Stomach (tissue), 9 donors: Measurements from ENCODE around the gene YBEY. TPM values are rescaled to one million over a fixed set of nuclear protein-coding genes. Genes with fewer than 3 reads are reported as not detected.

Experiments
- DNase-seq, 2 donors: peaks; one replicate each; pipeline versions ENCODE4 v3.0.0 to v3.0.0-alpha.2; 2013 to 2019
- H3K27ac ChIP-seq, 5 donors: fragments of 200-600 bp in 4 of 5; sonication (generic) in 4 of 5; one replicate each; pipeline ENCODE4 v1.5.1; 2013 to 2019; ENCODE audit warnings: mild to moderate bottlenecking in 1 of 5, moderate library complexity in 1 of 5
- H3K27me3 ChIP-seq, 3 donors: fragments of 200-600 bp; sonication (generic); one replicate each; pipeline ENCODE4 v1.5.1; 2017 to 2019; ENCODE audit warnings: mixed run types in 1 of 3
- H3K36me3 ChIP-seq, 4 donors: fragments of 200-600 bp; sonication (generic); 1 replicate in 3 of 4; 2 replicates in 1 of 4; pipeline ENCODE4 v1.5.1; 2016 to 2019
- H3K4me1 ChIP-seq, 4 donors: fragments of 200-600 bp; sonication (generic); one replicate each; pipeline ENCODE4 v1.5.1; 2016 to 2019
- H3K4me3 ChIP-seq, 4 donors: fragments of 200-600 bp; sonication (generic) in 3 of 4; one replicate each; pipeline ENCODE4 v1.5.1; 2016 to 2019; ENCODE audit warnings: mild to moderate bottlenecking in 1 of 4
- H3K9me3 ChIP-seq, 4 donors: fragments of 200-600 bp; sonication (generic); one replicate each; pipeline ENCODE4 v1.5.1; 2016 to 2019
- CTCF ChIP-seq, 7 experiments: fragments of 450-650 bp in 4 of 7; fragments of 200-600 bp in 3 of 7; sonication (generic) in 3 of 7; IDR thresholded peaks; one replicate each; pipeline ENCODE4 v1.5.1; 2016 to 2019; ENCODE audit warnings: antibody characterized with exemption in 7 of 7, control low read depth in 2 of 7, mild to moderate bottlenecking in 1 of 7
- EP300 ChIP-seq: sonication (generic); formaldehyde crosslinking; IDR thresholded peaks from one replicate; pipeline ENCODE4 v1.6.1; 2017; ENCODE audit warnings: antibody characterized with exemption
- POLR2A ChIP-seq, 4 donors: fragments of 450-650 bp; IDR thresholded peaks; one replicate each; pipeline ENCODE4 v1.6.1; 2016; ENCODE audit warnings: antibody characterized with exemption in 4 of 4, control low read depth in 2 of 4, mild to moderate bottlenecking in 1 of 4, moderate library complexity in 1 of 4
- POLR2AphosphoS5 ChIP-seq, 3 donors: sonication (generic); formaldehyde crosslinking; IDR thresholded peaks; one replicate each; pipeline ENCODE4 v1.6.1; 2016; ENCODE audit warnings: antibody characterized with exemption in 3 of 3
- WGBS, 5 donors: extraction: QIAGEN DNeasy Blood & Tissue Kit in 3 of 5; methylation state at CpG; one replicate each; pipeline versions ENCODE4 v1.1.5 to v1.1.7; 2013 to 2018; 5-methylcytosine and 5-hydroxymethylcytosine counted together
- intact Hi-C: fragments of 100-400 bp; cut with DNase I; formaldehyde crosslinking; loops from one replicate; pipeline ENCODE4 v1.15.1; 2023; ENCODE audit warnings: low total_unique reads
- polyA plus RNA-seq, 3 donors: library from polyadenylated mRNA; stranded (reverse); fragments of 200-250 nt; gene quantifications; one replicate each; pipeline ENCODE4 v1.2.3, GENCODE V29; 2013
- total RNA-seq, 5 donors: library from RNA; depleted of rRNA; stranded (reverse); fragments of >200 nt; gene quantifications; one replicate each; pipeline versions ENCODE4 v1.1.0 to v1.2.3, GENCODE V29; 2014 to 2016
- donor health status: healthy with polysubstance abuse.
- donor health status: Bipolar disorder and iron deficiency.
- donor health status: healthy.

The YBEY gene
- total and polyA plus RNA-seq, 8 donors: 1.0 to 22.0 (median 12.9) TPM

DNA sequence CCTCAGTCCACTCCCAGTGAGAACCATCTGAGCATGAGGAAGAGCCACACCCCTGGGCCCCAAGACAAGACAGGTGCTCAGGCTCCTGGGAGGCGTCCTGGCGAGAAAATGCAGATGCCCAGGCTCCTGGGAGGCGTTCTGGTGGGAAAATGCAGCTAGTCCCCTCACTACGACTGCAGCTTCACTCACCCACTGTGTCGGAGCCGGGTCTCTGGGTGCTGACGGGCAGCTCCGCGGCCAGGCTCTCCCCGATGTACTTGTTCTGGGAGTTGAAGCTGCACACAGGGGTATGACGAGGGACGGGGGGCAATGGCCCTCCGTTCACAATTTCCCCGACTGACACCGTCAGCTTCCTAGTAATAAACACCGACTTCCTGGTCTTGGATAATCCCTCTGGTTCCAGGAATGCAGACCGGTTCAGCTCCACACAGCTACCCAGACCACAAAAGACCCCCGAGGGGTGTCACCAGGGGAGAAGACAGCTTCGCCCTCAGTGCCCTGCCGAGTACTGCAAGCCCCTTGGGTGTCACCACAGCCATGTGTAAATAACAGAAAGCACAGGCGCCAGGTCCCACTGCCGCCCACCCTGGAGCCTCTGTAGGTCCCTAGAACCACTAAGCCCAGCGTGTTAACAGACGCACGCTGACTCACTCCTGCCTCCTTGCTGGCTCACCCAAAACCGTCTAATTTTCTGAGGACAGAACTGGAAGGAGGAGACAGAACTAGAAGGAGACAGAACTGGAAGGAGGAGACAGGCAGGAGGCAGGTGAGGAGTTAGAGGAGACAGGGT lies 20.2 kb upstream of the YBEY start:
- Histone ChIP-seq H3K9me3 (no peaks in the 10 kb centered on the region), H3K4me3 (no peak overlapping the region), H3K4me1 (no peaks in the 10 kb centered on the region), H3K27ac (no peak overlapping the region), H3K27me3 (no peaks in the 10 kb centered on the region), H3K36me3 (peaks cover 70 to 100% (median 99%) of the 10 kb centered on the region in 4 donors)
- no peak for TF ChIP-seq CTCF (IDR thresholded peaks at IDR 0.05)
- no peak for TF ChIP-seq EP300
- 84 to 91% (median 87%) methylated on average over 26 of the region's 26 CpGs for whole genome bisulfite sequencing, 5 donors
- no peak for DNase-seq
- intact Hi-C loops: no loop called here

DNA sequence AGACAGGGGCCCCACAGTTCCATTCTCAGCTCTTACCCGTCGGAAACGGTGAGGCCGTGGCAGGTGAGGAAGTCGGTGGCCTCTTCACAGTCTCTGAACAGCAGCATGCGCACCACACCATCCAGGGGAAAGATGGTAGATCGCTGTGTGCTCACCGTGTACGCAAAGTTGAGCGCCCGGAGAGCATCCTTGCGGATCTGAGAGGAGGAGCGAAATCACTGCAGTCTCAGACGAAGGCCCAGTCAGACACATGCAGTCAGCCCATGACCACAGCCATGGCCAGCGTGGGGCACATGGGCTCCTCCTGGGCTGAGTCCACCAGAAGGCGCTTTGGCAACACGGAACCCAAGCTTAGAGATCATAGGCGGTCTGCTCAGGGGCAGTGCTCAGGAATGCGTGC lies 19.2 kb upstream of the YBEY start:
- H3K4me3 ChIP-seq: no peak overlapping the region
- H3K36me3 ChIP-seq: peaks cover 72 to 100% (median 99%) of the 10 kb centered on the region in 4 donors
- intact Hi-C loops: no loop called here
- H3K27me3 ChIP-seq: no peaks in the 10 kb centered on the region
- TF ChIP-seq CTCF (IDR thresholded peaks at IDR 0.05) (no peak), EP300 (no peak), POLR2A (IDR thresholded peaks at IDR 0.05) (no peak), POLR2AphosphoS5 (IDR thresholded peaks at IDR 0.05) (no peak)
- H3K9me3 ChIP-seq: no peaks in the 10 kb centered on the region
- H3K27ac ChIP-seq: no peak overlapping the region
- DNase-seq: no peak
- no peaks in the 10 kb centered on the region for H3K4me1 ChIP-seq
- 91 to 96% (median 93%) methylated on average over 19 of the region's 19 CpGs for whole genome bisulfite sequencing, 5 donors

DNA sequence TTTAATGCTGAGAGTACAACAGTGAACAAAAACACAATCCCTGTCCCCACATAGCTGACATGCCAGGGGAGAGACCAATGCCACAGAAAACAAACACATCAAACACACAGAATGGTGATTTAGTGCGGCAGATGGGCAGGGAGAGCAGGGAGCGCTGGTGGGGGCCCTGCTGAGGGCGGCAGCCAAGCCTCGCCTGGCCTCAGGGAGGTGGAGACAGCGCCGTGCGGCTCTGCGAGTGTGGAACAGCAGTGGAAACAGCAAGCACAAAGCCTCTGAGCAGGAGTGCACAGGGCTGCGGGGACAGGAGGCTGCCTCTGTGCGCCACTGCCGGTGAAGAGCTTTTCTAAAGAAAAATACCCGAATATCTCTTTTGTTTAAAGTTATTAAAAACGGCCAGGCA lies 17.8 kb upstream of the YBEY start:
- intact Hi-C loops: no loop called here
- DNase-seq: no peak
- Histone ChIP-seq H3K4me1 (no peaks in the 10 kb centered on the region), H3K4me3 (no peak overlapping the region), H3K27me3 (no peaks in the 10 kb centered on the region), H3K9me3 (no peaks in the 10 kb centered on the region), H3K36me3 (peaks cover 86 to 100% (median 100%) of the 10 kb centered on the region in 4 donors), H3K27ac (no peak overlapping the region)
- no peak for TF ChIP-seq EP300
- no peak for TF ChIP-seq POLR2AphosphoS5 (IDR thresholded peaks at IDR 0.05)
- no peak for TF ChIP-seq POLR2A (IDR thresholded peaks at IDR 0.05)
- no peak for TF ChIP-seq CTCF (IDR thresholded peaks at IDR 0.05)
- 90 to 96% (median 95%) methylated on average over 13 of the region's 13 CpGs for WGBS, 5 donors

DNA sequence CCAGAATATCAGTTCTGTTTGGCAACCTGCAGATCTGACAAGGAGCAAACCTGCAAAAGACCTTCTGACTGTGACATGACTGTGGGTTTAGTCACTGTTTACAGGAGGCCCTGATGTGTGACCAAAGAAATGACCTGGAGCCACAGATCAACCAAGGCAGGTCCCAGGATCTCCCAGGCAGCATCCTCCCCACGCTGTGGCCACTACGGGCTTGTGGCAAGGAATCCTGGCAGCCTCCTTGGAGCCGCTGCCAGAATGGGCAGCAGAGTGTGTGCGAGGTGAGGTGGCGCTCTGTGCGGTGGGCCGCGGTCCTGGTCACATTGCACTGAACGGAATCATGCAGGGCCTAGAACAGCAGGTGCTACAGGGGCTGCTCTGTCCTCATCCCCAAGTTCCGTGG lies 16.7 kb upstream of the YBEY start:
- TF ChIP-seq POLR2A (IDR thresholded peaks at IDR 0.05) (no peak), EP300 (no peak), CTCF (IDR thresholded peaks at IDR 0.05) (no peak), POLR2AphosphoS5 (IDR thresholded peaks at IDR 0.05) (no peak)
- WGBS, 5 donors: 96 to 98% (median 97%) methylated on average over 10 of the region's 10 CpGs
- Histone ChIP-seq H3K4me1 (no peaks in the 10 kb centered on the region), H3K9me3 (no peaks in the 10 kb centered on the region), H3K27me3 (no peaks in the 10 kb centered on the region), H3K36me3 (peaks cover 90 to 100% (median 100%) of the 10 kb centered on the region in 4 donors), H3K27ac (no peak overlapping the region), H3K4me3 (no peak overlapping the region)
- no peak for DNase-seq
- intact Hi-C loops: no loop called here
